Hepatocyte (in vitro differentiated cells): ENCODE data around the gene TSR3.

ENCODE experiments used
- CTCF ChIP-seq: fragments of 200-600 bp; sonication (generic); IDR thresholded peaks from 2 replicates; pipeline ENCODE4 v1.5.1; 2016; ENCODE audit warnings: antibody characterized with exemption, mild to moderate bottlenecking; ENCODE audit not compliant: poor library complexity
- EZH2 ChIP-seq: fragments of 200-600 bp; sonication (generic); IDR thresholded peaks from 2 replicates; pipeline ENCODE4 v1.6.1; 2016; ENCODE audit warnings: antibody characterized with exemption, mild to moderate bottlenecking, borderline replicate concordance
- EZH2phosphoT487 ChIP-seq: fragments of 200-600 bp; sonication (generic); IDR thresholded peaks from one replicate; pipeline ENCODE4 v1.6.1; 2018; ENCODE audit warnings: antibody characterized with exemption, mild to moderate bottlenecking, low read depth, moderate library complexity; ENCODE audit not compliant: unreplicated experiment, severe bottlenecking

DNA sequence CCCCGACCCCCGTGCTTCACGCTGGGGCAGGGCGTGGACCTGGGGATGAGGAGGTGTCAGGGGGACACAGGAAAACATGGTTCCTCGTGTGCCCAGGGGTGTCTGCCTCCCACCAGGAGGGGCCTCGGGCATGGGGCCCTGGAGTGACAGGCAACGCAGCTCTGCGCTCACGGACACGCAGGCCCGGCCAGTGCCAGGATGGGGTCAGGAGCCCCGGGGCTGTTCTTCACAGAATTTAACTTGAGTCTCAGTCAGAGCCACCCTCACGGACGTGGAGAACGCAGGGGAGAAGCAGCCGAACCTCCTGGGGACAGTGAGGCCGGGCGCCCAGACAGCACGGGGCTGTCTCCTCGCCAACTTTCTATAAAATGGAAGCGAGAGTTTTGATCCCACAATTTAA lies 46.1 kb upstream of the TSR3 start:
- TF ChIP-seq CTCF (no peak), EZH2phosphoT487 (no peak), EZH2 (no peak)
